HG02852 (cell line): ENCODE results near the gene VSTM2L.

Experiments used
- ATAC-seq: cut with Tn5 transposase; IDR thresholded peaks from one replicate; pipeline ENCODE4 v1.9.1; 2021; ENCODE audit warnings: mild to moderate bottlenecking, moderate library complexity; ENCODE audit not compliant: unreplicated experiment

Gene VSTM2L

GRCh38 chr20:37878835-37879599 lies 23.9 kb upstream of the VSTM2L start:
- ATAC-seq, result no peak

GRCh38 chr20:37879843-37880242 lies 23.1 kb upstream of the VSTM2L start:
- no peak for ATAC-seq

DNA sequence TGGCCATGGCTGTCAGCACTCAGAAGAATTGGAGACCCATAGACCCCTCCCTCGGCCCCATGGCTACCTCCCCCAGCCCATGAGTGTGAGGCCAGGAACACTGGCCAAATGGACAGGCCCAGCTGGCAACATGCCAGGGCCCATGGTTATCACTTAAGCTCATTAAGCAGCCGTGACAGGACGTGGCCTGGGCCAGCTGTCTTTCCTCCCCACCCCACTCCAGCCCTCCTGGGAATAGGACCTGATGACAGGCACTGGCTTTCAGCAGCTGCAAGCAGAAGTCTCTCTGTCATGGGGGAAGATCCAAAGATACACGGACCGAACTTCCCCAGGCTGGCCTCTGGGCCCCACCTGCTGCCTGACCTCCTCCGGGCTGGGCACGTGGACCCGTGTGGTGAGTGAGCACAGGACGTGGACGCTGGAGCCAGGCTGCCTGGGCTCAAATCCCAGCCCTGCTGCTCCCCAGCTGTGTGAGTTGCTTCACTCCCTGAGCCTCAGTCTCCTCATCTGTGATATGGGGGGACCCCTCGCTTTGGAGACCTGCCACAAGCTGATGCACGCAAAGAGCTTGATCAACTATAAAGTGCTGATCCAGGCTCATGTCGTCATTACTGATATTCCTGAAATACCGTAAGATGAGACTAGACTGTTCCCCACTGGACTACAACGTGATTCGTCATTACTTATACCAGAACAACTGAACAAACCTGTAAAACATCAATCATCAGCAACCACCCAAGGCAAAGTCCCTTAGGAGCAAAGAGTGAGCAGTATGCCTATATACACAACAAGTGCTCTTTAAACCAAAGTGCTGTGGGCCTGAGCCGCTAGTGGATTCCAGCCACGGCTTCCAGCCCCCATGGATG lies 22.0 kb upstream of the VSTM2L start:
- ATAC-seq, result no peak

GRCh38 chr20:37881601-37882343 lies 21.2 kb upstream of the VSTM2L start:
- ATAC-seq, result no peak

GRCh38 chr20:37882961-37883712 lies 19.8 kb upstream of the VSTM2L start:
- no peak for ATAC-seq

DNA sequence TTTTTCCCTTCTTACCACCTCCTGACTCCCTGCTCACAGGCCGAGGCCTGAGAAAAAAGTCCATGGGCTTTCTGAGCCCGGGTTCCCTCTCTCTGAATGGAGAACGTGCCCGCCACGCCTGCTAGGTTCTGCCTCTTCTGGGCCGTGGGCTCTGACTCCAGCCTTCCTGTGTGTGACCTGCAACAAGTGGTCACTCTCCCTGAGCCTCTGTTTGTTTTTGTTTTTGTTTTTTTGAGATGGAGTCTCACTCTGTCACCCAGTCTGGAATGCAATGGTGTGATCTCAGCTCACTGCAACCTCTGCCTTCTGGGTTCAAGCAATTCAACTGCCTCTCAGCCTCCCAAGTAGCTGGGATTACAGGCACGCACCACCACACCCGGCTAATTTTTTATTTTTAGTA lies 17.9 kb upstream of the VSTM2L start:
- ATAC-seq, result no peak

DNA sequence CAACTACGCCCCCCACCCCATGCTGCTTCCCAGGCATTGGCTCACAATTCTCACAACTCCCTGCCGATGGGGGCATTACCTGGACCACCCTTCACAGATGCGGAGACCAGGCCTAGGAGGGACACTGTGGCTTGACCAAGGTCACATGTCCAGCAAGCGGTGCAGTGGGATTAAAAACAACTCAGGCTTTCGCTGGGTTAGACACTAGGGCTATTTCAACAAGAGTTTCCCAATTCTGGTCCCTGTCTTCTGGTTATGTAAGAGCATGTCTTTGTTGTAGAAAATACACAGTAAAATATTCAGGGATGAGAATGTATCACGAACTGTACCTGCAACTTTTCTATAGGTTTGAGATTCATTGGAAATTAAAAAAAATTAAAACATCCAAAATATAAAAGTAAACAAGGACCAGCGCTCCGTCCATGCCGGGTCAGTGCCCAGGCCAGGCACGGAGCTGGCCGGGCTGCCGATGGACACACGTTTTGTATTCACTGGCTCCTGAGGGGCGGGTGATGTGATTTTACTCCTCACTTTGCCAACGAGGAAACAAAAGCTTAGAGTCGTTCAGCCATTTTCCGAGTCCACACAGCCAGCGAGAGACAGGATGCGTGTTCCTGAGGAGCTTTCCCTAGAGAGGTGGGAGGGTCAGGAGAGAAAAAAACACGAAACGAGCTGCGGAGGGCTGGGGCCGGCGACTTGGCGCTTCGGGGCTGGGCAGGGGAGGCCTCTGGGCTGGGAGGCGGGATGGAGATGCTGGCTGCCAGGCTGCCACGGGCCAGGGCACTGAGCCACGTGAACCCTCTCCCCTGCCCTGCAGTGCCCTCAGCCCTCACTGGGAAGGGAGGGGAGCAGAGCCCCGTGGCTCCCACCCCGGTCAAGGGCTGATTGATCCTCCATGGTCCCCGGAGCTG lies 17.1 kb upstream of the VSTM2L start:
- ATAC-seq, result no peak

DNA sequence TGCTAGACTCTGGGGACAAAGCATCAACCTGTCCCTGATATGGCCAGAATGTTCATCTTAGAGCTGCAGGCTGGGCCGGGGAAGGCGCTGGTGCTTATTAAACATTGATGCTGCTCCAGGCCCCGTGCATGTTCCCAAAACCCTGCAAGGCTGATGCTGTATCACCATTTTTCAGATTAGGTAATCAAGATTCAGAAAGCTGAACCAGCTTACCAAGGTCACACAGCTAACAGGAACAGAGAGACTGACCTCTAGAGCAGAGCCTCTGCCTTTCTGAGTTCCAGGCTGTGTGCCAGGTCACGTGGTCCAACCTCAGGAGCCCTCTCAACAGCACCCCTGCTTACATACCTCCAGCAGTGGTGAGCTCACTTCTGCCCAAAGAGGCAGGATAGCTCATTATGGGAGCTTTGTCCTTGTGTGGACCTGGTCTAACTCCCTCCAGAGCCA lies 16.1 kb upstream of the VSTM2L start:
- no peak for ATAC-seq

GRCh38 chr20:37888641-37889040 lies 14.3 kb upstream of the VSTM2L start:
- ATAC-seq, result no peak

- ATAC-seq, result no peak
These were observed 12.8 kb upstream of the VSTM2L start for GRCh38 chr20:37890108-37890507.

GRCh38 chr20:37890643-37891042 lies 12.3 kb upstream of the VSTM2L start:
- no peak for ATAC-seq

DNA sequence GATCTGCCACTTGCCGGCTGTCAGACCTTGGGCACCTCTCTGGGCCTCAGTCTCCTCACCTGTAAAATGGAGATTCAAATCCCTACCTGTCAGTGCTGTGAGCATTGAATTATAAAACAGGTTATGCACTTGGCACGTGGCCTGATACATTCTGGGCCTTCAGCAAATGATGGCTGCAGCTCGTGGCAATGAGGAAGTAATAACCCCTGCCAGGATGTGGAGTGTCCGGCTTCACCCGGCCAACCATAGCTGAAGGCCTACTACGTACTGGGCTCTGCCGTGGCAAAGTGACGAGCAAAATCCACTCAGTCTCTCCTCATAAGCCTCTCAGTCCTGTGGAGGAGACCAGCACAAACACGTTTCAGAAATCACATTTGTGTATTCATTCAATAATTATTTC lies 10.9 kb upstream of the VSTM2L start:
- ATAC-seq, result no peak

DNA sequence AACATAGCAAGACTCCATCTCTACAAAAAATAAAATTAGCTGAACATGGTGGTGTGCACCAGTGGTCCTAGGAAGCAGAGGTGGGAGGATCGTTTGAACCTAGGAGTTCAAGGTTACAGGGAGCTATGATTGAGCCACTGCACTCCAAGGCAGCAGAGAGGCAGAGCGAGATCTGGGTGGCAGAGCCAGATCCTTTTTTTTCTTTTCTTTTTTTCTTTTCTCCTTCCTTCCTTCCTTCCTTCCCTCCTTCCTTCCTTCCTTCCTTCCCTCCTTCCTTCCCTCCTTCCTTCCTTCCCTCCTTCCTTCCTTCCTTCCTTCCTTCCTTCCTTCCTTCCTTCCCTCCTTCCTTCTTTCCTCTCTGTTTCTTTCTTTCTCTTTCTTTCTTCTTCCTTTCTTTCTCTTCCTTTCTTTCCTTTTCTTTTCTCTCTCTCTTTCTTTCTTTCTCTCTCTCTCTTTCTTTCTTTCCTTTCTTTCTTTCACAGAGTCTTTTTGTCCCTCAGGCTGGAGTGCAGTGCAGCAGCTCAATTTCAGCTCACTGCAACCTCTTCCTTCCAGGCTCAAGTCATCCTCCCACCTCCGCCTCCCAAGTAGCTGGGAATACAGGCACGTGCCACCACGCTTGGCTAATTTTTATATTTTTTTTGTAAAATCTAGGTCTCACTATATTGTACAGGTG lies 9.2 kb upstream of the VSTM2L start:
- ATAC-seq, result no peak

GRCh38 chr20:37894454-37894853 lies 8.5 kb upstream of the VSTM2L start:
- no peak for ATAC-seq

- no peak for ATAC-seq
These were observed 7.8 kb upstream of the VSTM2L start for GRCh38 chr20:37895166-37895565.

DNA sequence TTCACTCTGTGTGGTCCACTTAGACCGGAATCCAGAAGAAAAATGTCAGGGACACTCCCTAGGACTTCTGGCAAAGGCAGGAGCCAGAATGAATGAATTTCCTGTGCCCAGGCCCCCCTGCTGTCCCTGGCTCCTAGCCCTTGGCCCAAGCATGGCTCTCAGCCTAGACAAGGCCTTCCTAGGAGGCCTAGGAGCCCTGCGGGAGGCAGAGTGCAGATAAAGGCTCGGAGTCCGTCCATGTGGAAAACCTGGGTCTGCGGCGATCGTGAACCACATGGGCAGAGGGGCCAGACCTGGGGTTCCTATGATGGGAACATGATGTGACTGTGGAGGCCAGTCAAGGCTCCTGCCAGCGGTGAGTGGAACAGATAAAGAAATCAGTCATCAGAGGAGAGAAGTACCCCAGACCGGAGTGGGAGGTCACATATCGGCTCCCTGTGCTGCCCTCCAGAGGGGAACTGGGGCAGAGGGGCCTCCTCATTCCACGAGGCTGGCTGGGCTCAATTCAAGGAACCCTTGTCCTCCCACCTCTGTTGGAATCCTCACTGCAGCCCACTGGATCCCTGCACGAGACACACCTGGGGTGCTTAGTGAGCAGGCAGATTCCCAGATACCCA lies 5.9 kb upstream of the VSTM2L start:
- no peak for ATAC-seq

DNA sequence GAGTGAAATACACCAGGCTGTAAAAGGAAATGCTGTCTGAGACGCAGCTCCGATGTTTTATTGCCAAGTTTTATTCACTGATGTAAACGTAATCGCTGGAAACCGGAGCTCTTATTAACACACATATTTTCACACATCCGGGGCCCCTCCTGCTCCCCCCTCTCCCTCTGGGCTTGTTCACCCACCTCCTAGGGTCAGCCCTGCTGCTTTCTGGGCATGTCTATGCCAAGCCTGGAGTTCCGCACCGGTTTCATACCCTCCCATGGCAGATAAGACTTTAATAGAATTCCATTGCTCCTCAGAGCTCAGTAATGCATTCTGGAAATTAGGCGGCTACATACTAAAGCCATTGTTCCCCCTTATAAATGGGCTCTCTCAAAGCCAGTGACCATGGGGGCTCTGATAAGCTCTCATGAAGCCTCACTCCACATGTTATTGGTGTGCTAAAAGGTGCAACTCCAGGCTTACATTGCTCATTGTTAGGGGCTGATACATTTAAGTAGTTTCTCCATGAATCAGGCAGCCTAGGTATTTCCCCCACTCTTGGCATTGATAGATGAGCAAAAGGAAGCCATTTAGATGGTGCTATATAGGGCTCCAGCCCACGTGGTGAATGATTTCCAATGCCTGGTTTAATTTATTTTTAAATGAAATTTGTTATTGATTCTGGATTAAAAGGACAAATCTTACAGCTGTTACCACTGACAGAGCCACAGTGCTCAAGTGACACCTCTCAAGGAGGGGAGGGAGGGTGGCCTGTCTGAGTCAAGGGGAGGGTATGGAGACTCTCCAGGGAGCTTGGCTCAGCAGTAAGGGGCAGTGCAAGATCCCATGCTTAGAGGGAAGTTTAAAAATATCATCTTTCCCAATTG lies 4.5 kb upstream of the VSTM2L start:
- no peak for ATAC-seq
